Fibroblast of lung (primary cell): ENCODE measurements around the gene GPC6. TPM values are rescaled to one million over a fixed set of nuclear protein-coding genes. Genes with fewer than 3 reads are reported as not detected.

ENCODE experiments used
- DNase-seq, 2 donors: peaks; one replicate each; pipeline versions ENCODE4 v3.0.0 to v3.0.0-alpha.2; 2010; ENCODE audit warnings: low read depth in 2 of 2
- H2AFZ ChIP-seq: 2 replicates; pipeline ENCODE4 v1.5.1; 2012; ENCODE audit warnings: low read length, control low read depth, inconsistent platforms
- H3K27ac ChIP-seq: 2 replicates; pipeline ENCODE4 v1.5.1; 2011; ENCODE audit warnings: low read length, control low read depth; ENCODE audit not compliant: insufficient read depth
- H3K27me3 ChIP-seq: 2 replicates; pipeline ENCODE4 v1.5.1; 2011; ENCODE audit warnings: mild to moderate bottlenecking, low read length; ENCODE audit not compliant: control insufficient read depth, insufficient read depth
- H3K36me3 ChIP-seq: 2 replicates; pipeline ENCODE4 v1.5.1; 2011; ENCODE audit warnings: low read length; ENCODE audit not compliant: control insufficient read depth, insufficient read depth
- H3K4me1 ChIP-seq: 2 replicates; pipeline ENCODE4 v1.5.1; 2011; ENCODE audit warnings: low read length; ENCODE audit not compliant: control insufficient read depth, insufficient read depth; ENCODE audit errors: extremely low read depth
- H3K4me2 ChIP-seq: 2 replicates; pipeline ENCODE4 v1.5.1; 2011; ENCODE audit warnings: low read length, control low read depth; ENCODE audit not compliant: insufficient read depth; ENCODE audit errors: extremely low read depth
- H3K4me3 ChIP-seq, 4 experiments: fragments of 200-600 bp in 1 of 4; sonication (generic) in 1 of 4; replicated peaks in 1 of 4; 2 replicates each; pipeline ENCODE4 v1.5.1; 2011 to 2016; ENCODE audit warnings: low read length in 4 of 4, low read depth in 3 of 4, mild to moderate bottlenecking in 3 of 4, control low read depth in 2 of 4, inconsistent platforms in 1 of 4, mixed read lengths in 1 of 4; ENCODE audit not compliant: insufficient read depth in 1 of 4; ENCODE audit errors: control extremely low read depth in 1 of 4
- H3K79me2 ChIP-seq: 2 replicates; pipeline ENCODE4 v1.5.1; 2012; ENCODE audit warnings: mild to moderate bottlenecking, low read length, inconsistent platforms; ENCODE audit not compliant: control insufficient read depth, insufficient read depth
- H3K9ac ChIP-seq: 2 replicates; pipeline ENCODE4 v1.5.1; 2011; ENCODE audit warnings: mild to moderate bottlenecking, low read length, control low read depth; ENCODE audit not compliant: insufficient read depth
- H3K9me3 ChIP-seq: 2 replicates; pipeline ENCODE4 v1.5.1; 2012; ENCODE audit warnings: low read depth, low read length; ENCODE audit not compliant: control insufficient read depth, insufficient read depth
- H4K20me1 ChIP-seq: 2 replicates; pipeline ENCODE4 v1.5.1; 2011; ENCODE audit warnings: low read length; ENCODE audit not compliant: control insufficient read depth, insufficient read depth; ENCODE audit errors: extremely low read depth
- EZH2 ChIP-seq: IDR thresholded peaks from 2 replicates; pipeline ENCODE4 v1.5.1; 2012; ENCODE audit warnings: low read length, control low read depth, mild to moderate bottlenecking; ENCODE audit errors: missing control alignments
- polyA plus RNA-seq, 2 donors: library from polyadenylated mRNA; depleted of rRNA in 1 of 2; stranded (reverse) in 1 of 2; unstranded in 1 of 2; fragments of >200 nt; gene quantifications; 2 replicates each; pipeline ENCODE4 v1.2.1, GENCODE V29; 2011 to 2012; ENCODE audit warnings: missing spikeins in 1 of 2
- total RNA-seq: library from RNA; depleted of rRNA; stranded (reverse); fragments of >200 nt; gene quantifications from 2 replicates; pipeline ENCODE4 v1.2.1, GENCODE V29; 2014
- TF ChIP-seq, protein P1 (sequence below), 2 donors: IDR thresholded peaks in 1 of 2; conservative IDR thresholded peaks in 1 of 2; 1 replicate in 1 of 2; 2 replicates in 1 of 2; pipeline ENCODE4 v1.5.1; 2011 to 2012; ENCODE audit warnings: low read length in 2 of 2, control low read depth in 1 of 2, inconsistent platforms in 1 of 2, low read depth in 1 of 2, mild to moderate bottlenecking in 1 of 2

Gene GPC6
- total and polyA plus RNA-seq, 2 donors (not counting 1 experiment from before 2014, with no cell fraction given): 11.2 to 33.7 TPM

DNA sequence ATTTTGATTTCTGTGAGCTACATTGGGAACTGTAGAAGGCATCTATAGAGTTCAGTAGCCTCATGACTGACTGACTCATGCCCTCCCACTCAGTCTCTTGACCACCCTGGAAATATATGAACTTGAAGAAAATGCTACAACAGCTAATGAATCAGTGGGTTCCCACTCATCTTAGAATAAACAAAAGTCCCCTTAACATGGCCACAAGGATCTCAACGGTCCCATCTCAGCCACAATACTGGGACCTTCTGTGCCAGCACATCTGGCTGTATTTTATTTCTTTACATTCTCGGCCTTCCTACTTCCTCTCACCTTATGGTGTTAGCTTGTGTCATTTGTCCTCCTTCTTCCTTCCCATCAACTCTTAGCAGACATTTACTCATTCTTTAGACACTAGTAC lies 633.1 kb downstream of the GPC6 start:
- Histone ChIP-seq H4K20me1 (no peaks in the 10 kb centered on the region), H3K4me1 (no peaks in the 10 kb centered on the region), H3K9ac (no peak overlapping the region), H3K27me3 (no peaks in the 10 kb centered on the region), H3K4me3 (no peak overlapping the region), H3K79me2 (no peaks in the 10 kb centered on the region), H2AFZ (no peak overlapping the region), H3K36me3 (no peaks in the 10 kb centered on the region), H3K4me2 (no peak overlapping the region), H3K9me3 (no peaks in the 10 kb centered on the region), H3K27ac (no peak overlapping the region)
- no peak for TF ChIP-seq EZH2
- TF ChIP-seq, protein P1, sequence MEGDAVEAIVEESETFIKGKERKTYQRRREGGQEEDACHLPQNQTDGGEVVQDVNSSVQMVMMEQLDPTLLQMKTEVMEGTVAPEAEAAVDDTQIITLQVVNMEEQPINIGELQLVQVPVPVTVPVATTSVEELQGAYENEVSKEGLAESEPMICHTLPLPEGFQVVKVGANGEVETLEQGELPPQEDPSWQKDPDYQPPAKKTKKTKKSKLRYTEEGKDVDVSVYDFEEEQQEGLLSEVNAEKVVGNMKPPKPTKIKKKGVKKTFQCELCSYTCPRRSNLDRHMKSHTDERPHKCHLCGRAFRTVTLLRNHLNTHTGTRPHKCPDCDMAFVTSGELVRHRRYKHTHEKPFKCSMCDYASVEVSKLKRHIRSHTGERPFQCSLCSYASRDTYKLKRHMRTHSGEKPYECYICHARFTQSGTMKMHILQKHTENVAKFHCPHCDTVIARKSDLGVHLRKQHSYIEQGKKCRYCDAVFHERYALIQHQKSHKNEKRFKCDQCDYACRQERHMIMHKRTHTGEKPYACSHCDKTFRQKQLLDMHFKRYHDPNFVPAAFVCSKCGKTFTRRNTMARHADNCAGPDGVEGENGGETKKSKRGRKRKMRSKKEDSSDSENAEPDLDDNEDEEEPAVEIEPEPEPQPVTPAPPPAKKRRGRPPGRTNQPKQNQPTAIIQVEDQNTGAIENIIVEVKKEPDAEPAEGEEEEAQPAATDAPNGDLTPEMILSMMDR (conservative IDR thresholded peaks at IDR 0.05 in 1 of 2, IDR thresholded peaks at IDR 0.05 in 1 of 2; ENCODE audit: low read depth in 1 of 2, low read length in 2 of 2): no peak
- DNase-seq: peak; percentile 22 to 88

DNA sequence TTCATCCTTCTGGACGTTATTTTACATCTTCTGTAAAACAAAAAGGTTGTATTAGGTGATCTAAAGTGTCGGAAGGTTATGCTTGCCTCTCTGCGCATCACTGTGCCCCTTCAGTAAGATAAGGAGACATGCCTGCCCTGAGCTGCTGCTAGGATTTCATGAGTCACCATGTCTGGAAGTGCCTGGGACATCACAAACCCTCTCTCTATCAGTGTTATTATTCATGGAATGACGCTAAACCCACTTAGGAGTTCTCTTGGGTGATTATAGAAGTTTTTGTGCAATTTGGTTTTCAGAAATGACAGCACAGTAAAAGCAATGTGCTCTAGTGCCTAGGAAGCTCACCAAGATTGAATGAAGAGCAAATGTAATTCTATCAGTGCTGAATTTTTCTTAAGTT lies 635.2 kb downstream of the GPC6 start:
- no peaks in the 10 kb centered on the region for H3K36me3 ChIP-seq
- no peaks in the 10 kb centered on the region for H4K20me1 ChIP-seq
- H3K9ac ChIP-seq: no peak overlapping the region
- H3K4me3 ChIP-seq: no peak overlapping the region
- peak; percentile 71 to 94 for DNase-seq
- TF ChIP-seq, protein P1 (conservative IDR thresholded peaks at IDR 0.05 in 1 of 2, IDR thresholded peaks at IDR 0.05 in 1 of 2; ENCODE audit: low read depth in 1 of 2, low read length in 2 of 2): no peak
- TF ChIP-seq EZH2: no peak
- H3K79me2 ChIP-seq: no peaks in the 10 kb centered on the region
- H3K4me2 ChIP-seq: no peak overlapping the region
- no peaks in the 10 kb centered on the region for H3K4me1 ChIP-seq
- H3K27ac ChIP-seq: no peak overlapping the region
- H3K27me3 ChIP-seq: no peaks in the 10 kb centered on the region
- H2AFZ ChIP-seq: no peak overlapping the region
- no peaks in the 10 kb centered on the region for H3K9me3 ChIP-seq

DNA sequence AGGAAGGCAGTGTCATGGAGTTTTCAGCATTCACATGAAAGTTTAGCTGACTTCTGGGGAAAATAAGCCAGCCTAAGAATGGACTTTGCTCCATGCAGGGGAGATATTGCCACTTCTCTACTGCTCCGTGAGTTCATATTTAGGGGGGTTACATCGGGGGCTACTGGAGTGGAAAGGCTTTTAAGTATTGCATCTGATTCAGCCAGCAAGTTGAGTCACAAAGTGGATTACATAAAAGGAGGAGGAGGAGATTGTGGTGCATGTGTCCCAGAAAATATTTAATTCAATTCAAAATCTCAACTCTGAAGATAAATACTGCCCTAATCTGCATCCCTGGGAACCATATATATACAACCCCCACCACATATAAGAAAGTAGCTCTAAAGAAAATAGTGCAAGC lies 635.7 kb downstream of the GPC6 start:
- no peaks in the 10 kb centered on the region for H3K79me2 ChIP-seq
- no peaks in the 10 kb centered on the region for H3K9me3 ChIP-seq
- H2AFZ ChIP-seq: no peak overlapping the region
- H3K4me3 ChIP-seq: no peak overlapping the region
- H3K27ac ChIP-seq: no peak overlapping the region
- no peaks in the 10 kb centered on the region for H3K36me3 ChIP-seq
- no peak overlapping the region for H3K9ac ChIP-seq
- TF ChIP-seq, protein P1 (conservative IDR thresholded peaks at IDR 0.05 in 1 of 2, IDR thresholded peaks at IDR 0.05 in 1 of 2; ENCODE audit: low read depth in 1 of 2, low read length in 2 of 2): no peak
- TF ChIP-seq EZH2: no peak
- no peaks in the 10 kb centered on the region for H4K20me1 ChIP-seq
- H3K4me1 ChIP-seq: no peaks in the 10 kb centered on the region
- no peaks in the 10 kb centered on the region for H3K27me3 ChIP-seq
- no peak overlapping the region for H3K4me2 ChIP-seq
- peak in 1 of 2 donors; percentile 70 for DNase-seq
